Small intestine (tissue), 7 donors: ENCODE results near the gene AKT3. TPM values are rescaled to one million over a fixed set of nuclear protein-coding genes. Genes with fewer than 3 reads are reported as not detected.
A peak's percentile ranks its signal among the peaks of the same experiment; 100 is the strongest.

Source experiments
- DNase-seq, 2 donors: peaks; one replicate each; pipeline versions ENCODE4 v3.0.0 to v3.0.0-alpha.2; 2013
- FAIRE-seq: peaks from 2 replicates; lab custom pipeline; 2012; peaks lifted over from hg19 to GRCh38; lab: Jason Lieb, UNC
- H3K27ac ChIP-seq, 3 donors: one replicate each; pipeline ENCODE4 v1.5.1; 2013; ENCODE audit warnings: low read length in 2 of 3, mild to moderate bottlenecking in 2 of 3, control low read depth in 1 of 3, inconsistent platforms in 1 of 3, low read depth in 1 of 3, moderate library complexity in 1 of 3
- H3K27me3 ChIP-seq, 3 donors: one replicate each; pipeline ENCODE4 v1.6.1; 2013; ENCODE audit warnings: low read length in 3 of 3, inconsistent platforms in 1 of 3; ENCODE audit not compliant: control insufficient read depth in 3 of 3, insufficient read depth in 3 of 3
- H3K36me3 ChIP-seq, 3 donors: one replicate each; pipeline ENCODE4 v1.6.1; 2013; ENCODE audit warnings: low read length in 3 of 3, inconsistent platforms in 1 of 3, low read depth in 1 of 3, mild to moderate bottlenecking in 1 of 3, moderate library complexity in 1 of 3; ENCODE audit not compliant: control insufficient read depth in 3 of 3, insufficient read depth in 2 of 3
- H3K4me1 ChIP-seq, 3 donors: one replicate each; pipeline ENCODE4 v1.6.1; 2013; ENCODE audit warnings: low read length in 2 of 3, inconsistent platforms in 1 of 3, low read depth in 1 of 3, mild to moderate bottlenecking in 1 of 3, moderate library complexity in 1 of 3; ENCODE audit not compliant: control insufficient read depth in 3 of 3, insufficient read depth in 2 of 3
- H3K4me3 ChIP-seq, 3 donors: one replicate each; pipeline ENCODE4 v1.5.1; 2013; ENCODE audit warnings: low read length in 3 of 3, control low read depth in 1 of 3, inconsistent platforms in 1 of 3, low read depth in 1 of 3, mild to moderate bottlenecking in 1 of 3, moderate library complexity in 1 of 3
- H3K9me3 ChIP-seq, 2 donors: one replicate each; pipeline ENCODE4 v1.6.1; 2013; ENCODE audit warnings: low read depth in 1 of 2, low read length in 1 of 2; ENCODE audit not compliant: control insufficient read depth in 2 of 2, insufficient read depth in 1 of 2
- WGBS, 3 donors: extraction: QIAGEN DNeasy Blood & Tissue Kit; methylation state at CpG; one replicate each; pipeline ENCODE4 v1.1.7; 2013; 5-methylcytosine and 5-hydroxymethylcytosine counted together
- polyA plus RNA-seq, 4 donors: library from polyadenylated mRNA; stranded (reverse) in 3 of 4; unstranded in 1 of 4; fragments of 200-250 nt in 3 of 4; fragments of 120-200 nt in 1 of 4; gene quantifications; one replicate each; pipeline versions ENCODE4 v1.2.1 to v1.2.3, GENCODE V29; 2013
- donor health status: healthy with polysubstance abuse.
- donor health status: control.
- donor health status: control.
- donor health status: Bipolar disorder and iron deficiency.
- donor health status: healthy.

Gene AKT3
- polyA plus RNA-seq, 4 donors, result 0.45 to 8.6 (median 3.6) TPM

- Histone ChIP-seq H3K4me3 (no peak overlapping the region), H3K27me3 (no peaks in the 10 kb centered on the region), H3K27ac (no peak overlapping the region), H3K9me3 (no peaks in the 10 kb centered on the region), H3K4me1 (no peaks in the 10 kb centered on the region), H3K36me3 (peaks cover 0 to 2% (median 0%) of the 10 kb centered on the region in 3 donors)
- FAIRE-seq (no peak), DNase-seq (no peak)
- 89 to 91% (median 90%) methylated on average over 3 of the region's 3 CpGs for WGBS, 3 donors
These were observed 302.2 kb downstream of the AKT3 start for GRCh38 chr1:243547891-243548290.

- H3K4me3 ChIP-seq, result no peak overlapping the region
- DNase-seq (no peak), FAIRE-seq (no peak)
- H3K27ac ChIP-seq, result no peak overlapping the region
- no peaks in the 10 kb centered on the region for H3K4me1 ChIP-seq
- H3K36me3 ChIP-seq, result peaks cover 0 to 2% (median 0%) of the 10 kb centered on the region in 3 donors
- no peaks in the 10 kb centered on the region for H3K9me3 ChIP-seq
- WGBS, 3 donors, result 0% methylated on average over 1 of the region's 1 CpG
- H3K27me3 ChIP-seq, result no peaks in the 10 kb centered on the region
These were observed 303.6 kb downstream of the AKT3 start for GRCh38 chr1:243546457-243546856.

- Histone ChIP-seq H3K4me1 (no peaks in the 10 kb centered on the region), H3K9me3 (no peaks in the 10 kb centered on the region), H3K27me3 (no peaks in the 10 kb centered on the region), H3K36me3 (peaks cover 0 to 2% (median 0%) of the 10 kb centered on the region in 3 donors), H3K4me3 (no peak overlapping the region), H3K27ac (no peak overlapping the region)
- FAIRE-seq (no peak), DNase-seq (no peak)
- 50 to 79% (median 73%) methylated on average over 2 of the region's 2 CpGs for WGBS, 3 donors
These were observed 306.5 kb downstream of the AKT3 start for GRCh38 chr1:243543501-243543900.

- peaks cover 0 to 1% (median 0%) of the 10 kb centered on the region in 3 donors for H3K36me3 ChIP-seq
- no peaks in the 10 kb centered on the region for H3K27me3 ChIP-seq
- FAIRE-seq (no peak), DNase-seq (no peak)
- no peaks in the 10 kb centered on the region for H3K4me1 ChIP-seq
- no peak overlapping the region for H3K4me3 ChIP-seq
- H3K27ac ChIP-seq, result no peak overlapping the region
- H3K9me3 ChIP-seq, result no peaks in the 10 kb centered on the region
- WGBS, 3 donors, result 56 to 67% (median 65%) methylated on average over 7 of the region's 7 CpGs
These were observed 307.2 kb downstream of the AKT3 start for GRCh38 chr1:243542739-243543415.

- no peak overlapping the region for H3K4me3 ChIP-seq
- FAIRE-seq, result no peak
These were observed 310.4 kb downstream of the AKT3 start for GRCh38 chr1:243539636-243540035.

GRCh38 chr1:243535014-243535413, 315.0 kb downstream of the AKT3 start:
- no peaks in the 10 kb centered on the region for H3K9me3 ChIP-seq
- no peaks in the 10 kb centered on the region for H3K27me3 ChIP-seq
- no peak overlapping the region for H3K4me3 ChIP-seq
- peak; percentile 86 for FAIRE-seq
- H3K27ac ChIP-seq, result no peak overlapping the region
- no peaks in the 10 kb centered on the region for H3K36me3 ChIP-seq
- no peaks in the 10 kb centered on the region for H3K4me1 ChIP-seq
- no peak for DNase-seq
- WGBS, 3 donors, result 89 to 96% (median 96%) methylated on average over 1 of the region's 1 CpG

More at GRCh38 chr1:243539636-243540035, 310.4 kb downstream of the AKT3 start:
- no peaks in the 10 kb centered on the region for H3K36me3 ChIP-seq
- H3K27me3 ChIP-seq, result no peaks in the 10 kb centered on the region
- H3K4me1 ChIP-seq, result no peaks in the 10 kb centered on the region
- H3K27ac ChIP-seq, result no peak overlapping the region
- H3K9me3 ChIP-seq, result no peaks in the 10 kb centered on the region
- DNase-seq, result no peak

- H3K27ac ChIP-seq, result no peak overlapping the region
- H3K27me3 ChIP-seq, result no peaks in the 10 kb centered on the region
- no peaks in the 10 kb centered on the region for H3K36me3 ChIP-seq
- H3K9me3 ChIP-seq, result no peaks in the 10 kb centered on the region
- 81 to 91% (median 91%) methylated on average over 4 of the region's 4 CpGs for WGBS, 3 donors
- no peak overlapping the region for H3K4me3 ChIP-seq
- DNase-seq, result no peak
- no peak for FAIRE-seq
- no peaks in the 10 kb centered on the region for H3K4me1 ChIP-seq
These were observed 320.5 kb downstream of the AKT3 start for GRCh38 chr1:243529512-243529911.

GRCh38 chr1:243528459-243529121, 321.5 kb downstream of the AKT3 start:
- H3K9me3 ChIP-seq, result no peaks in the 10 kb centered on the region
- no peaks in the 10 kb centered on the region for H3K27me3 ChIP-seq
- no peaks in the 10 kb centered on the region for H3K36me3 ChIP-seq
- no peak overlapping the region for H3K27ac ChIP-seq
- 89 to 96% (median 95%) methylated on average over 2 of the region's 2 CpGs for WGBS, 3 donors
- DNase-seq (no peak), FAIRE-seq (no peak)
- H3K4me3 ChIP-seq, result no peak overlapping the region
- no peaks in the 10 kb centered on the region for H3K4me1 ChIP-seq
